Activated CD4-positive, alpha-beta memory T cell treated with anti-CD3 and anti-CD28 coated beads, Interleukin-2, amount 10 ng/mL, durations not matched to agents 7 days and 5 days (primary cell): ENCODE results near the gene RIPOR3. TPM values are rescaled to one million over a fixed set of nuclear protein-coding genes. Genes with fewer than 3 reads are reported as not detected.

Source experiments
- CTCF ChIA-PET: fragments of 350-600 bp; sonication (Branson Sonifier 250); formaldehyde crosslinking; loops from one replicate; lab custom pipeline; 2021; ENCODE audit warnings: antibody characterized with exemption, inconsistent platforms; lab: Charles Lee
- POLR2A ChIA-PET: fragments of 350-600 bp; sonication (Branson Sonifier 250); formaldehyde crosslinking; loops from one replicate; lab custom pipeline; 2021; ENCODE audit warnings: antibody characterized with exemption; lab: Charles Lee
- DNase-seq: peaks from one replicate; pipeline ENCODE4 v3.0.0-alpha.2; 2020
- H3K27ac Mint-ChIP-seq: one replicate; pipeline ENCODE4 v1.8.0; 2021; ENCODE audit warnings: mild to moderate bottlenecking, mixed read lengths
- H3K27me3 Mint-ChIP-seq: one replicate; pipeline ENCODE4 v1.8.0; 2021; ENCODE audit warnings: mixed read lengths
- H3K36me3 Mint-ChIP-seq: one replicate; pipeline ENCODE4 v1.8.0; 2021; ENCODE audit warnings: low read depth, mixed read lengths
- H3K4me1 Mint-ChIP-seq: one replicate; pipeline ENCODE4 v1.8.0; 2021; ENCODE audit warnings: mixed read lengths
- H3K4me3 Mint-ChIP-seq: one replicate; pipeline ENCODE4 v1.8.0; 2021; ENCODE audit warnings: mild to moderate bottlenecking, mixed read lengths
- H3K9me3 Mint-ChIP-seq: one replicate; pipeline ENCODE4 v1.8.0; 2021; ENCODE audit warnings: mixed read lengths
- total RNA-seq, 2 experiments: library from RNA; stranded (reverse); gene quantifications; one replicate each; pipeline ENCODE4 v1.2.3, GENCODE V29; 2021

RIPOR3 gene
- total RNA-seq, 2 experiments from 2014 or later = not detected

- H3K27ac Mint-ChIP-seq = no peak overlapping the region
- peaks cover 3% of the 10 kb centered on the region for H3K4me1 Mint-ChIP-seq
- ChIA-PET CTCF (interaction anchor here (0.6 to 2.0 kb wide), 3 partner anchors 8 to 403 kb away, joined by 3 to 8 read pairs (median 4); no protein-coding TSS in a partner anchor), POLR2A (no interaction called here)
- no peaks in the 10 kb centered on the region for H3K9me3 Mint-ChIP-seq
- no peak for DNase-seq
- H3K27me3 Mint-ChIP-seq = no peaks in the 10 kb centered on the region
- H3K4me3 Mint-ChIP-seq = no peak overlapping the region
- peaks cover 79% of the 10 kb centered on the region for H3K36me3 Mint-ChIP-seq
These were observed 107.7 kb downstream of the RIPOR3 start for GRCh38 chr20:50583442-50584150.

- CTCF ChIA-PET = no interaction called here
- peaks cover 83% of the 10 kb centered on the region for H3K36me3 Mint-ChIP-seq
- no peak for DNase-seq
- no peak overlapping the region for H3K27ac Mint-ChIP-seq
- H3K9me3 Mint-ChIP-seq = no peaks in the 10 kb centered on the region
- POLR2A ChIA-PET = no interaction called here
- no peaks in the 10 kb centered on the region for H3K27me3 Mint-ChIP-seq
- H3K4me1 Mint-ChIP-seq = peaks cover 3% of the 10 kb centered on the region
- H3K4me3 Mint-ChIP-seq = no peak overlapping the region
These were observed 108.6 kb downstream of the RIPOR3 start for GRCh38 chr20:50582591-50583234.

- Mint-ChIP-seq H3K4me1 (peaks cover 3% of the 10 kb centered on the region), H3K9me3 (no peaks in the 10 kb centered on the region), H3K27ac (no peak overlapping the region), H3K36me3 (peaks cover 84% of the 10 kb centered on the region), H3K4me3 (no peak overlapping the region), H3K27me3 (no peaks in the 10 kb centered on the region)
- ChIA-PET POLR2A (no interaction called here), CTCF (no interaction called here)
- no peak for DNase-seq
These were observed 109.2 kb downstream of the RIPOR3 start for GRCh38 chr20:50582092-50582491.

- no peaks in the 10 kb centered on the region for H3K27me3 Mint-ChIP-seq
- no peak for DNase-seq
- no peaks in the 10 kb centered on the region for H3K9me3 Mint-ChIP-seq
- H3K27ac Mint-ChIP-seq = peak overlapping the region; percentile 4
- ChIA-PET POLR2A (no interaction called here), CTCF (interaction anchor here (0.7 to 2.0 kb wide), 3 partner anchors 11 to 118 kb away, joined by 3 to 9 read pairs (median 3); no protein-coding TSS in a partner anchor)
- H3K4me1 Mint-ChIP-seq = peaks cover 4% of the 10 kb centered on the region
- H3K4me3 Mint-ChIP-seq = no peak overlapping the region
- H3K36me3 Mint-ChIP-seq = peaks cover 79% of the 10 kb centered on the region
These were observed 110.3 kb downstream of the RIPOR3 start for GRCh38 chr20:50580842-50581544.

GRCh38 chr20:50580016-50580747, 111.2 kb downstream of the RIPOR3 start:
- H3K4me3 Mint-ChIP-seq = no peak overlapping the region
- ChIA-PET POLR2A (interaction anchor here (1.4 kb wide), 1 partner anchor 389 kb away, joined by 4 read pairs; no protein-coding TSS in a partner anchor), CTCF (interaction anchor here (0.7 to 2.4 kb wide), 16 partner anchors 10 to 273 kb away, joined by 3 to 9 read pairs (median 4); no protein-coding TSS in a partner anchor)
- H3K27ac Mint-ChIP-seq = peak overlapping the region; percentile 4
- H3K9me3 Mint-ChIP-seq = no peaks in the 10 kb centered on the region
- H3K4me1 Mint-ChIP-seq = peaks cover 5% of the 10 kb centered on the region
- DNase-seq = peak; percentile 49
- H3K36me3 Mint-ChIP-seq = peaks cover 78% of the 10 kb centered on the region
- no peaks in the 10 kb centered on the region for H3K27me3 Mint-ChIP-seq

- Mint-ChIP-seq H3K4me1 (peaks cover 7% of the 10 kb centered on the region), H3K27me3 (no peaks in the 10 kb centered on the region), H3K36me3 (peaks cover 80% of the 10 kb centered on the region), H3K9me3 (no peaks in the 10 kb centered on the region), H3K27ac (no peak overlapping the region), H3K4me3 (no peak overlapping the region)
- POLR2A ChIA-PET = interaction anchor here (1.4 kb wide), 1 partner anchor 388 kb away, joined by 4 read pairs; no protein-coding TSS in a partner anchor
- CTCF ChIA-PET = interaction anchor here (0.7 to 2.4 kb wide), 17 partner anchors 9 to 272 kb away, joined by 3 to 9 read pairs (median 4); no protein-coding TSS in a partner anchor
- no peak for DNase-seq
These were observed 111.8 kb downstream of the RIPOR3 start for GRCh38 chr20:50579511-50579910.

GRCh38 chr20:50578778-50579165, 112.6 kb downstream of the RIPOR3 start:
- H3K27ac Mint-ChIP-seq = no peak overlapping the region
- ChIA-PET CTCF (interaction anchor here (1.0 to 2.4 kb wide), 14 partner anchors 8 to 115 kb away, joined by 3 to 9 read pairs (median 4); no protein-coding TSS in a partner anchor), POLR2A (interaction anchor here (1.4 kb wide), 1 partner anchor 387 kb away, joined by 4 read pairs; no protein-coding TSS in a partner anchor)
- peaks cover 9% of the 10 kb centered on the region for H3K4me1 Mint-ChIP-seq
- H3K9me3 Mint-ChIP-seq = no peaks in the 10 kb centered on the region
- no peak overlapping the region for H3K4me3 Mint-ChIP-seq
- no peak for DNase-seq
- H3K27me3 Mint-ChIP-seq = no peaks in the 10 kb centered on the region
- peaks cover 86% of the 10 kb centered on the region for H3K36me3 Mint-ChIP-seq

- DNase-seq = no peak
- Mint-ChIP-seq H3K4me3 (no peak overlapping the region), H3K27ac (no peak overlapping the region), H3K4me1 (peaks cover 9% of the 10 kb centered on the region), H3K27me3 (no peaks in the 10 kb centered on the region), H3K9me3 (no peaks in the 10 kb centered on the region), H3K36me3 (peaks cover 85% of the 10 kb centered on the region)
- ChIA-PET POLR2A (interaction anchor here (1.4 kb wide), 1 partner anchor 387 kb away, joined by 4 read pairs; no protein-coding TSS in a partner anchor), CTCF (interaction anchor here (1.0 to 2.4 kb wide), 6 partner anchors 9 to 114 kb away, joined by 3 to 9 read pairs (median 4); no protein-coding TSS in a partner anchor)
These were observed 113.1 kb downstream of the RIPOR3 start for GRCh38 chr20:50578061-50578777.

- Mint-ChIP-seq H3K4me3 (no peak overlapping the region), H3K36me3 (peaks cover 81% of the 10 kb centered on the region), H3K27me3 (no peaks in the 10 kb centered on the region), H3K27ac (no peak overlapping the region), H3K4me1 (peaks cover 14% of the 10 kb centered on the region), H3K9me3 (no peaks in the 10 kb centered on the region)
- ChIA-PET CTCF (interaction anchor here (1.1 to 2.7 kb wide), 6 partner anchors 10 to 99 kb away, joined by 3 to 15 read pairs (median 7); no protein-coding TSS in a partner anchor), POLR2A (no interaction called here)
- DNase-seq = no peak
These were observed 113.9 kb downstream of the RIPOR3 start for GRCh38 chr20:50577175-50578018.

- no peak overlapping the region for H3K4me3 Mint-ChIP-seq
- no peaks in the 10 kb centered on the region for H3K27me3 Mint-ChIP-seq
- DNase-seq = peak; percentile 73
- H3K4me1 Mint-ChIP-seq = peaks cover 21% of the 10 kb centered on the region
- ChIA-PET POLR2A (interaction anchor here (1.1 to 2.1 kb wide), 2 partner anchors 62 to 65 kb away, joined by 7 to 8 read pairs; partner anchors contain the start of gene PTPN1), CTCF (interaction anchor here (0.8 to 7.9 kb wide), 19 partner anchors 8 to 390 kb away, joined by 3 to 61 read pairs (median 6); partner anchors contain the start of genes CEBPB and PTPN1)
- no peaks in the 10 kb centered on the region for H3K9me3 Mint-ChIP-seq
- H3K27ac Mint-ChIP-seq = no peak overlapping the region
- H3K36me3 Mint-ChIP-seq = peaks cover 73% of the 10 kb centered on the region
These were observed 115.2 kb downstream of the RIPOR3 start for GRCh38 chr20:50575865-50576720.
